Stimulated activated CD4-positive, alpha-beta T cell treated with anti-CD3 and anti-CD28 coated beads, TNF-alpha, amount 100 ng/mL, for 48 hours (primary cell): Measurements from ENCODE around the gene ADGRG7.
"Not testable (repeated sequence)": the region's sequence is repeated elsewhere in the genome, so short reads cannot be mapped to it uniquely, and the experiment has no call there.

Experiments used
- DNase-seq, 3 donors: peaks; one replicate each; pipeline ENCODE4 v3.0.0-alpha.2; 2020; ENCODE audit warnings: low read depth in 3 of 3

Gene ADGRG7

GRCh38 chr3:100609305-100609704 lies at the start of gene ADGRG7:
Gene ADGRG7 (plus strand): TSS chr3:100609601. CDS start chr3:100609857, 256 bp downstream.
- DNase-seq, result no peak

DNA sequence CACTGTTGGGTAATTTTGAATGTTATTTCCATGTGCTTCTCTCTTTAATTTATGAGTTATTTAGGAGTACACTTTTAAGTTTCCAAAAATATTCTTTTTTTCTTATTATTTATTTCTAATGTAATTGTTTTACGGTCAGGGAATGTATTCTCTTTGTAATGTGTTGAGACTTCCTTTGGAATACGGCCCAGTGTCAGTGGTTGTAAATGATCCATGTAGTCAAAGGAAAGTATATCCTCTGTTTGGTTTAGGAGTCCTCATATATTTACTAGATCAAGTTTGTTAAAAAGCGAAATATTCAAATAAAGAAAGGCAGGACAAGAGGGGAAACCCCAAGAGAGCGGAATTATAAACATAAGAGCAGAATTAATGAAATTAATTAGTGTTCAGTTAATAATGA lies 49.0 kb upstream of the ADGRG7 start:
- no peak for DNase-seq

DNA sequence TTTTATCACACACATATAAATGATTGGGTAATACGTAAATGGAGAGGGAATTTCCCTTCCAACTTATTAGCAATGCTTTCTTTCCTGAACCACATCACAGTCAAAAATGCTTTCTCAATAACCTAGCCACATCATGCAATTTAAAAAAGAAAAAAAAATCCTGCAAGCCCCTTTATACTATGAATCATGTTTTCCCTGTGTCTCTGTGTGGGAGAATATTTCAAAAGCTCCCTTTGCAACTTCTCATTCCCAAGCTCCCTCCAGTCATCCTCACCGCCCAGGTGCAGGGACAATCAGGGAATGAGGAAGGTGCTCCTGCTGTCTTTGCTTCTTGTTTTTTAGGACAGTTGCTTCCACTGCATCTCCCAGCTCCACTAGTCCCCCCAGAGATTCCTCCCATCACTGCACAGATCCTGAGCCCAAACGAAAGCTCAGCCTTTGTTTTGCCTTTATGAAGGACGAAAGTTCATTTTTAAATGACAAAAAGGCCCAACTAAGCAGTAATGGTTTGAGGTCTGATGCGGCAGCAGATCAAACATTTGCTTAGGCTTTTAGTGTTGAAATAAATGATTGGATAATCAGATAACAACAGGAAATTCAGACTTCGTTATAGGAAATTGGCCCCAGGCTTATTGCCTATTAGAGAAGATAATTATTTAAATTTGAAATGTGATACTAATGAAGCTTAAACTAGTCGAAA lies 47.8 kb upstream of the ADGRG7 start:
- no peak for DNase-seq

DNA sequence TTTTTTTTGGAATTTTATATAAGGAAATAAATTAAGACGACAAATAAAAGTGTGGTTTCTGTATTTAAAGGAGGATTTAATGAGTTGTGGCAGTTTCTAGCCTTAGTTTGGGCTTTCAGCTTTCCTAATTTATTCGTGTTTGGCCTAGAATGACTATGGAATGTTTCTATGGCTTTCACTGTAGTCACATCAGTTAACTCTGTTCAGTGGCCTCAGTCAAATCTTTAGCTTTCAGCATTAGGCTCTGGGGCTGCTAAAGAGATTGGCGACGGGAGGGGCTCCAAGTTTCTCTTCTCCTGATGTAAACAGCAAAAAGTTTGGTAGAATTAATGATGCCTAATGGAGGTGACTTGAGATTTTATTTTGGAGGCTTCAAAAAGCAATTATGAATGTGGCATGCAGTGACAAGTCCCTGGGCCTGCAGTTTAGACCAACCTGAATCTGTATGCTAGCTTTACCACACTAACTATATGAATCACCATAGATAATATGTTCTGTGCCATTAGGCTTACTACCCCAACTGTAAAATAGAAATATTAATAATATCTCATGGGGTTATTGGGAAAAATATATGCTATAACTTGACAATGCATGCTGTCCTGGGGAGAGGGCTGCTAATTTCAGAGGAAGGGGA lies 47.1 kb upstream of the ADGRG7 start:
- no peak for DNase-seq

GRCh38 chr3:100563228-100563627 lies 46.2 kb upstream of the ADGRG7 start:
- no peak for DNase-seq

- DNase-seq, result no peak
These were observed 45.7 kb upstream of the ADGRG7 start for GRCh38 chr3:100563652-100564211.

GRCh38 chr3:100570811-100571210 lies 38.6 kb upstream of the ADGRG7 start:
- no peak for DNase-seq

GRCh38 chr3:100574536-100574935 lies 34.9 kb upstream of the ADGRG7 start:
- no peak for DNase-seq

GRCh38 chr3:100575704-100576103 lies 33.7 kb upstream of the ADGRG7 start:
- DNase-seq, result no peak

- no peak for DNase-seq
These were observed 31.9 kb upstream of the ADGRG7 start for GRCh38 chr3:100577382-100578008.

DNA sequence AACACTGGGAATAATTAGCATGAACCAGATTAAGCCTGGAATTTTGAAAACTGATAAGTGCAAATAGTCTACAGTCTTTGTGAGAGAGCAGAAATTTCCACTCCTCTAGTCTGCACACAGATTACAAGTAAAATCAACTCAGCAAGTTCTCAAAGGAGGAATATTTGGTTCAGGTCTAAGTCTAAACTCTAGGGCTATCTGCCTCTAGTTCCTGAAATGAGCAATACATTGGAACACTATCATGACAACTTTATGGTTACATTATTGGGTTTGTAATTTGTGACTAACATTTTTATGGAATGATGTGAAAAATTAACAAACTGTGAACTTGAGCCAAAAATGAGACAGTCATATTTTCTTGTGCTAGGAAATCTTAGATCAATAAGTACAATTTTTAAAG lies 30.8 kb upstream of the ADGRG7 start:
- DNase-seq, result no peak

- no peak for DNase-seq
These were observed 29.3 kb upstream of the ADGRG7 start for GRCh38 chr3:100580147-100580546.

DNA sequence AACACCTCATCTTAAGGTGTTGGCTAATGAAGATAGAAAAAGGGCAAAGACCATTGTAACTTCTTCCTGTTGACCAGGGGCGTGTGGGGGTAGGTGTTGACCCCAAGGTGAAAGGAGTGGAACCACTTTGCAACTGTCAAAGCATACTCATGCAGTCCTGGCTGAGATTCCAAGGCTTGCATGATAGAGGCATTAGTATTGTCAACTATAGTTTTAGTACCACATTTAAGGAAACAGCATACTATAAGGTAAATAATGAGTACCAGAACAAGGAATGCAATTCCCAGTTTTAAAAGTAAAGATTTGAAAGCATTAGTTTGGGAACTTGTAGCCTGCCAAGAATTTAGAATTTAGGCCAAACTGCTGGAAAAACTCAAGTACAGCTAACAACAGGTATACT lies 27.8 kb upstream of the ADGRG7 start:
- no peak for DNase-seq

DNA sequence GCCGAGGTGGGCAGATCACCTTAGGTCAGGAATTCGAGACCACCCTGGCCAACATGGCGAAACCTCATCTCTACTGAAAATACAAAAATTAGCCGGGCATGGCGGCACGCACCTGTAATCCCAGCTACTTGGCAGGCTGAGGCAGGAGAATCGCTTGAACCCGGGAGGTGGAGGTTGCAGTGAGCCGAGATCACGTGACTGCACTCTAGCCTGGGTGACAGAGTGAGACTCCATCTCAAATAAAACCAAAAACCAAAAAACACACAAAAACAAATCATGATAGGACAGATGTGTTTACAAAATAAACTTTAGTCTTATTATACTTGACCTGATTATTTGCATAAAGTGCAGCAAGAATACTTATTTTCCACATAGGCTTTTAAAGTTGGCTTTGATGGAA lies 27.2 kb upstream of the ADGRG7 start:
- not testable (repeated sequence) for DNase-seq

DNA sequence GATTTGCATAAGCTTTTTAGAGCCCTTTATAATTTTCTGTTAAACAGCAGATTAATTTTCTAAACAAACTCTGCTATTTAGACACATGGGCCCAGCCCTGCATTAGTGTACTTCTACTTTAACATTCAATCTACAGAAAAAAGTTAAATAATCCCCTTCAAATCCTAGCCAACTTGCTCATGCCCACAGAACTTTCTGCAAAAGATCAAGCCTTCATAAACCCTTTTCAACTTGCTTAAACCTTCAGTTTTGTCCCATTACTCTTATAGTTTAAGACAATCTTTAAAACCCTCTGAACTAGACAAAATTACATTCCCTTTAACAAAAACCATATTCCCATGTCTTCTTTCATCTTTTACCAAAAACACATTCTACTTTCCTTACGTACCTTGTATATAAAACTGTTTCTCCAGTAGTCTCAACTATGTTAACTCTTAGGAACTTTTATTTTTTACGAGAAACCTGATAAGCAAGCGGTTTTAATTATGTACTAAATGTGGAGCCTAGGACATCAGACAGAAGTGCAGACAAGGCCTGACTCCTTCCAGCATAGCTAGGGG lies 25.2 kb upstream of the ADGRG7 start:
- DNase-seq, result no peak

DNA sequence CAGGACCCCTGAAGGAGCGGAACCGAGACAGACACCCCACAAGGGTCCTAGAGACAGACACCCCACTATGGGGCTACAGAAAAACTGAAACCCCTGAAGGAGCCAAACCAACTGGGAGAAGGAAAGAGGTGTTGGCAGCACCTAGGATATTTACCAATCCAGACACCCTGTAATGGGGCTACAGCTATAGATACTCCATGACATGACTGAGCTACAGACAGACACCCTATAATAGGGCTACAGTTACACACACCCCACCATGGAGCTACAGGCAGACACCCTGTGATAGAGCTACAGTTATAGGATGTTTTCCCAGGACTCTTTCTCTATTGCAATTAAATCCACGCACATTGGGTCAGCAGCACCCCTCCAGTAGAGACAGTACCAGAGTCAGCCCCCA lies 22.6 kb upstream of the ADGRG7 start:
- no peak for DNase-seq

DNA sequence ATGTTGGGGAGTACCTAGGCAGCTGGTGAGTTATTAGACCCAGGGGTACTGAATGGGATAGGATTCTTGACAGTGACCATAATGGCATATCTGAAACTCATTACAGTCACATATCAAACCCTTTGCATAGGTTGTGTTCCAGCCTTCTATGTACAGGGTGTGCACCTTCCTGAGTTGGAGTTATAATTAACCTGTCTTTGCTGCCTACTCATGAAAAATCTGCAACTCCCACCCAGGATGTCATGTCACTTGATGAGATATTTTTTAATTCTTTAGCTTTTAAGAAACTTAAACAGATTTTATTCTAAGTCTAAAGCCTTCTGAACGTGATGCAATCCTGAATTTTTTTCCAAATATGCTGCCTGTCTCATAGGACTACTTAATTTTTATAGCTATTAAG lies 21.1 kb upstream of the ADGRG7 start:
- no peak for DNase-seq

- peak; percentile 20 to 36 (median 30) for DNase-seq
These were observed 19.1 kb upstream of the ADGRG7 start for GRCh38 chr3:100590114-100590839.

DNA sequence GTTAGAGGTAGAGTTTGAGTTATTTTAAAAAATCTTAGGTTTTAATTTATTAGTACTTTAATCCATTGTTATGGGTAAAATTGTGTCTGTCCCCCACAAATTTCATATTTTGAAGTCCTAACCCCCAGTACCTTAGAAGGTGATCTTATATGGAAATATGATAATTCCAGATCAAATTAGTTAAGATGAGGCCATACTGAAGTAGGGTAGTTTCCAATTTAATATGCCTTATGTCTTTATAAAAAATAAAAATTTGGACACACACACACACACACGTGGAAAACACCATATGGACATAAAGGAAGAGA lies 18.6 kb upstream of the ADGRG7 start:
- DNase-seq, result no peak

DNA sequence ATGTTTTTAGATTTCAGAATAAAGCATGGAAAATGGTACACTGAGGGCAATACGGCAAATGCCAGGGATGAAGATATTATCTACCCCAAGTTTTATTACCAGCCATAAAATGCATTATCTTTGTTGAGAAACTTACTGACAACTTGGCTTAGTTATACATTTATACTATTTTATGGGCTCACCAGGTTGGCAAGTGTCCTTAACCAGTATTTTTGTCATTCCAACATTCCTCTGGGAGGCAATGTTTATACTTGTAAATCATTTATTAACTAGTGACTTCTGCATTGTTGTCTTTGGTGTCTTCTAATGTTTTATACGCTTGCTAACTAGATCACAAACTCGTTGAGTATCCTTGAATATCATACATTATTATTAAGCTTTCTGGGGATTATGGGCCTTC lies 18.0 kb upstream of the ADGRG7 start:
- DNase-seq, result no peak

- DNase-seq, result no peak
These were observed 9.0 kb upstream of the ADGRG7 start for GRCh38 chr3:100600181-100601042.
